ACHN (cell line): ENCODE measurements around the gene NR6A1.
"Not testable (repeated sequence)": the region's sequence is repeated elsewhere in the genome, so short reads cannot be mapped to it uniquely, and the experiment has no call there.

ENCODE experiments used
- DNase-seq: peaks from one replicate; pipeline ENCODE4 v3.0.0-alpha.2; 2015
- in situ Hi-C: cut with HindIII; loops from 2 replicates; pipeline ENCODE4 v1.10.0; 2017; ENCODE audit warnings: low sequenced_read_pairs, low pct_ligation_motif_present, low pct_unique_long_range_greater_than_20kb

NR6A1 gene

DNA sequence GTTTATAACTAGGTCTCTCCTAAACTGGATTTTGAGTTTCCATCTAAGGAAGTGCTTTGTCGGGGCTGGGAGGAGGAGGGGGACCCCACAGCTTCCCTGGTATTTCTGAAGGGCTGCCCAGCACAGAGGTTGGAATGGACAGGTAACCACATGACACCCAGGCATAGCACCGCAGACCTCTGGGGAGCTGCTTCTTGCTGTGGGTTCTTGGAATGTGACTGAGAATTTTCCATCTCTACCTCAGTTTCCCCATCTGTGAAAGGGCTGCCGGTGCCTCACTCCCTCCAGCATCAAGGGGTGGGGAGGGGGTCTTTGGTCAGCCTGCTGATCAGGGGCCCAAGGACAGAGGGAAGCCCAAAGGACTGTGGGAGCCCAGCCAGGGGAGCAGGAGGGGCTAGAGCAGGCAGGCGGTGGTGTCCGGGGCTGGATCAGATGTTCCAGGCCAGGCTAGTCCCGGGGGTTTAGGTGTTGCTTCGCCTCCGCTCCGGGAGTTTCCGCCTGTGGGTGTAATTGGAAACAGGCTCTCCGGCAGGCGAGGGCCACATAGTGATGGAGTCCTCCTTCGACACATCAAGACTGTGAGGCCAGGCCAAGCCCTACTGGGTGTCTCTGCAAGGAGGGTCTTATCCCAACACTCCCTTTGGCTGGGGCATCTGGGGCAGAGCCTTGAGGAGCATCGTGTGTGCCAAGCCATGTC is 9.1 kb upstream of the NR6A1 start:
- in situ Hi-C loops = no loop called here
- DNase-seq = no peak

GRCh38 chr9:124779368-124780059 is 8.4 kb upstream of the NR6A1 start:
- in situ Hi-C loops = no loop called here
- DNase-seq = no peak

DNA sequence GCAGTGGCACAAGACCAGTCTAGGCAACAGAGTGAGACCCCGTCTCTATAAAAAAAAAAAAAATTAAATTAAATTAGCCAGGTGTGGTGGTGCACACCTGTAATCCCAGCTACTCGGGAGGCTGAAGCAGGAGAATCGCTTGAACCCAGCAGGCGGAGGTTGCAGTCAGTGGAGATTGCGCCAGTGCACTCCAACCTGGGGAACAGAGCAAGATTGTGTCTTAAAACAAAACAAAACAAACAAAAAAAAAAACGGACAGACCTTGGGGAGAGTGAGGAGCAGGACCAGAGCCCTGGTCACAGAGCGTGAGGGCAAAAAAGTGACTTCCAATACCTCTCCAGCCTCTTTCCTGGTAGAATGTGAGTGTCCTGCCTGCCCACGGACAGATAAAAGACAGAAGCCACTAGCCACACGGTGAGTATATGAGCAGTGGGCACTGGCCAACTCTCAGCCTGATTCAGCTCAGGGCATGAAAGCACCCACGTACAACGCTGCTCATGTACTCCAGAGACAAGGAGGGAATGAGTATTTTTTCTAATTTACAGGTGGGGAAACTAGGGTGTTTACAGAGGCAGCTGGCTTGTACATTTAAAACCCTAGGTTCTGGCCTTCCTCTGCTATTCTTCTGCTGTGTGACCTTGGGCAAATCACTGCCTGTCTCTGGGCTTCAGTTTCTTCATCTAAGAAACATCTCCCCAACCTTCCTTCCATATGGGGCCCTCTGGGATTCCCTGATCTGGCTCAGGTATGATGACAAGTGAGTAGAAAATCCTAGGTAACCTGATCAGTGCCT is 7.7 kb upstream of the NR6A1 start:
- in situ Hi-C loops = no loop called here
- DNase-seq = no peak

DNA sequence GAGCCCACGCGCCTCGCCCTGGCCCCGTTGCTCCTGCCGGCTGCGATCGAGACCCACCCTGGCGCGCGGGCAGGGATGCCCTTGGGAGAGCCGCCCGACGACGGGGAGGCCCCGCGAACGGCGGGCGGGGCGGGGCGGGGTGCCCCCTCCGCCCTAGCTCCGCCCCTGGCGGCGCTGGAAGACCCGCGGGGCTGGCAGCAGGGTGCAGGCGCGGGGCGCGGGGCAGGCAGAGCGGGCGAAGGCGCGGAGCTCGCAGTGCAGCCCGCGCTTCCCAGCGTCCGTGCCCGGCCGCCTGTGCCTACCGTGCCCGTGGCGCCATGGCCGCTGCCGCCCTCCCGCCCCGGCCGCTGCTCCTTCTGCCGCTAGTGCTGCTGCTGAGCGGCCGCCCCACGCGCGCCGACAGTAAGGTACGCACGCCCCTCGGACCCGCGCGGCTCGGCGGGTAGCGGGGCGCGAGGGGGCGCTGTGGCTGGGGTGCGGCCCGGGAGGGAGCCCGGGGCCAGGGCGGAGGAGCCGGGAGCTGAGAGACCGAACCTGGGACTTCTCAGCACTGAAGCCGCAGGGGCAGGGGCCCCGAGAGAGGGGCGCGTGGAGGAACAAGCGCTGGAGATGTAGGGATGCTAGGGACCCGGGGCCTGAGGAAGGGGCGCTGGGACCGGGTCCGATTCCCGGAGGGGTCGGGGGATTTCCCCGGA is 6.0 kb upstream of the NR6A1 start, which contains the start of gene OLFML2A:
Gene OLFML2A, plus strand, starts transcription at position 180 of the 695 bp plus-strand sequence. Its CDS starts 138 bp downstream, at position 318.
- DNase-seq = peak; percentile 51
- in situ Hi-C loops = no loop called here

DNA sequence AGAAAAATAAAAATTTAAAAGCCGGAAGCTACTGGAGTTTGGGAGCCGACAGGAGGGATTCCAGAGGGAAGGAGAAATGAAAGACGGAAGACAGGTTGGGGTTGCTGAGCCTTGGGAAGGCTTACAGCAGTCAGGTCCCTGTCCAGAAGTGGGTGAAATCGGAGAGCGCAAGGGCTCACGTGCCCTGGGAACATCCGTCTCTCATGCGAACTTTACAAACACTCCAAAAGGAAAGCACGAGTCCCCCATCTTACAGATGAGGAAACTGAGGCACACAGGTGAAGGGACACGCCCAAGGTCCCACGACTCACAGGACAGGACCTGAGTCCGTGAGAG is 5.5 kb upstream of the NR6A1 start:
- in situ Hi-C loops = no loop called here

GRCh38 chr9:124774129-124774978 is 3.2 kb upstream of the NR6A1 start:
- in situ Hi-C loops = no loop called here
- DNase-seq = peak; percentile 70

More for the DNA sequence above, 5.5 kb upstream of the NR6A1 start:
- DNase-seq = no peak

- in situ Hi-C loops = no loop called here
- DNase-seq = no peak
Observed at GRCh38 chr9:124773473-124774128, 2.5 kb upstream of the NR6A1 start.

- DNase-seq, in situ Hi-C loops: not testable (repeated sequence)
Observed at GRCh38 chr9:124772877-124773276, 1.8 kb upstream of the NR6A1 start.

GRCh38 chr9:124771867-124772679 is 962 bp upstream of the NR6A1 start:
- peak; percentile 78 for DNase-seq

GRCh38 chr9:124770359-124771020 is 621 bp downstream of the NR6A1 start:
- in situ Hi-C loops = no loop called here
- DNase-seq = peak; percentile 14

More at GRCh38 chr9:124771867-124772679, 962 bp upstream of the NR6A1 start:
- in situ Hi-C loops = no loop called here

GRCh38 chr9:124769549-124770358 is 1.4 kb downstream of the NR6A1 start:
- peak; percentile 34 for DNase-seq
- in situ Hi-C loops = no loop called here

DNA sequence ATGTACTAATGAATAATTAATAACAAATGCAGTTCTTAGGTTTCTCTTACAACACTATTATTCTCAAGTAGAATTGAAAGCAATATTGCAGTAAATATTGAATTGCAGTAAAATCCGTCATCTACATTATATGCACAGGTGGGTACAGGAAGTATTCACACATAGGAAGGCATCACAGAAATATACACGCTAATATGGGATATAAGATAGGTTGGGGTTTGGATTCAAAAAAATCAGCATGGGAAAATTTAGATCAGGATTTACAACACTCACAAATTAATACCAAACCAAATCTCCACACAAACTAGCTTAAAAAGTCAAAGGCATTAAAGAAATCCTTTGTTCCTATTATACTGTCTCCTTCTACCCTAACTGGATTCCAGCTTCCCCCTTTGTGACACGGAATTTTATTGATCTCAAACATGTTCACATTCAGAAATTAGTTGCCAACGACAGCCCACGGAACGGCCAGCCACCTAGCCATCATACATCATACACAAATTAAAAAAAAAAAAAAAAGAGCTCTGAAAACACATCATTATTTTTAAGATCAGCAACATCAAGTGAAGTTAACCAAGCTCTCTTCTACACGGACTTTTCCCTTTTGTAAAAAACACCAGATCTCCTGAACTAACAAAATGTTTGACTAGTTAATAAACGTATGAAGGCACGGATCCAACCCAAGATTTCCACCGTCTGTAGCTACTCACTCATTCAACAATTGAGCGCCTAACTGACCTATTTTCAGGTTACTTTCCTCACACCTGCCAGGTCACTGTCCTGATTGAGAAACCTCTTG is 2.2 kb downstream of the NR6A1 start:
- no peak for DNase-seq
- in situ Hi-C loops = no loop called here

DNA sequence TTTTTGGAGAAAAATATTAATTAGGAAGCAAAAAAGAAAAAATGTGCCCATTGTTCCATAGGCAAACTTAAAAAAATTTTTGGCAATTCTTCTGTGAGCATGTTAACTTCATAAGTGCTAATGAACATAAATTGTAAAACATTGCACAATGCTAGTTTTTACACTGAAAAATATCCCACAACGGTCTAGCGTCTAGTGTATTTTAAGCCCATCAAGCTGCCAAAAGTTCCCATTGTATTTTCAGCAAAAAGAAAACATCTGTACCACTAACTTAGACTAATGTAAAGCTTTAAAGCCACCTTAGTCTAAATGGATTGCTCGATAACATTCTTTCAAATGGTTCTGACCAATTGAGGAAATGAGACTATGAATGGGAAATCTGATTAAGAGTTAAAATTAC is 2.8 kb downstream of the NR6A1 start:
- in situ Hi-C loops = no loop called here
- DNase-seq = no peak

GRCh38 chr9:124767821-124768220 is 3.3 kb downstream of the NR6A1 start:
- in situ Hi-C loops = no loop called here
- no peak for DNase-seq
